Retinal pigment epithelial cell (primary cell): Measurements from ENCODE around the gene NUDT2.

Experiments used
- DNase-seq: peaks from one replicate; pipeline ENCODE4 v3.0.0-alpha.2; 2010; ENCODE audit warnings: low read depth
- H3K4me3 ChIP-seq: 2 replicates; pipeline ENCODE4 v1.5.1; 2011; ENCODE audit warnings: mild to moderate bottlenecking, low read length, control low read depth, moderate library complexity
- CTCF ChIP-seq: conservative IDR thresholded peaks from 2 replicates; pipeline ENCODE4 v1.5.1; 2011; ENCODE audit warnings: low read depth, low read length, control low read depth, inconsistent platforms

Gene NUDT2

GRCh38 chr9:34369636-34370035 lies 40.3 kb downstream of the NUDT2 start:
- no peak for TF ChIP-seq CTCF
- no peak overlapping the region for H3K4me3 ChIP-seq
- DNase-seq, result no peak

GRCh38 chr9:34370335-34370969 lies 41.1 kb downstream of the NUDT2 start:
- no peak for TF ChIP-seq CTCF
- H3K4me3 ChIP-seq, result peak overlapping the region; percentile 42
- DNase-seq, result no peak

GRCh38 chr9:34370970-34371880 lies 41.9 kb downstream of the NUDT2 start:
- no peak for DNase-seq
- TF ChIP-seq CTCF, result peak; percentile 15
- peak overlapping the region; percentile 42 for H3K4me3 ChIP-seq

DNA sequence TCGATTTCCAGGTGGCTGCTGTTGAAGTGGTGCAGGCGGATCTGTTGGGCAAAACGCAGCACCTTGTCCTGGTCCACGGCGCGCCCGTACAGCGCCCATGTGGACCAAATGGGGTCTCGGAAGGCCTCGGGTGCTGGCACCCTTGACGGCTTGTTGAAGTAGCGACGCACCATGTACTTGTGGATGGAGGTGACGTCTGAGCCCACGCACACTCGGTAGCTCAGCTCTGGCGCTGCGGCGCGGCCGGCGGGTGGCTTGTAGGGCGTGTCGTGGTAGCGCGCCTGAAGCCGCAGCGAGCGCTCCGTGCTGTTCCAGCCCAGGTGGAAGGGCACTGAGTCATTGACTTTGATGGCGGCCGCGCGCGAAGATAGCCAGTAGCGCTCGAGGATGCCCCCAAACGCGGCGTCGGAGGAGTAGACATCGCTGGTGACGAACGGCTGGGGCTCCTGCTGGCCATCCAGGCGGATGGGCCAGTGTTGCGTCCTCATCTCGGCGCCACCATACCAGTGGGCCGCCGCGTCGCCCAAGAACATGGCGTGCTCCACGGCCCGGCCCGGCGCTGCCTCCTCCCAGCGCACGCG lies 42.6 kb downstream of the NUDT2 start:
- no peak for DNase-seq
- no peak for TF ChIP-seq CTCF
- no peak overlapping the region for H3K4me3 ChIP-seq

- no peak for DNase-seq
- TF ChIP-seq CTCF, result no peak
- no peak overlapping the region for H3K4me3 ChIP-seq
Observed at GRCh38 chr9:34372467-34373011, 43.2 kb downstream of the NUDT2 start.

DNA sequence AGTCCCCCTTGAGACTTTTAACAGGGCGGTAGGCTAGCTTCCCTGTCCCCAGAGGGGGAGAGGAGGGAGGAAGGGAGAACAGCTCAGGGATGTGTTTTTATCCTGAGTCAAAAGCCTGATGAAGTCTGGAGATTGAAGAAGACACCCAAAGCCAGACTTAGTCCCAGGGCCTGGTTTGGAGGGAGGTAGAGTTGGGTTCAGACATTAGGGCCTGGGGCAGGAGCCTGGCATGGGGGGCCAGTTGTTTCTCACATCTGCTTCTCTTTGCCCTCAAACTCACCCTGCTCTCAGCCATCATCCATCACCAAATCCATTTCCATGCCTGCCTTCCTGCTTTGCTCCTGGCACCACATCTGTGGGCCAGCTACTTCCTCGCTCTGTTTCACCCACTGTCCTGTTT lies 44.4 kb downstream of the NUDT2 start:
- TF ChIP-seq CTCF, result no peak
- H3K4me3 ChIP-seq, result no peak overlapping the region
- no peak for DNase-seq
